A673 (cell line): ENCODE data around the gene DOK3.

Experiments used
- CTCF ChIP-seq: fragments of 300-800, 200-600 bp; sonication (generic); conservative IDR thresholded peaks from 2 replicates; pipeline ENCODE4 v1.5.1; 2017; ENCODE audit warnings: low read depth, mild to moderate bottlenecking, antibody characterized with exemption, low read length, moderate library complexity, mixed read lengths
- EZH2 ChIP-seq: fragments of 200-600 bp; sonication (generic); IDR thresholded peaks from 2 replicates; pipeline ENCODE4 v1.6.1; 2017; ENCODE audit warnings: borderline replicate concordance, low read depth, mild to moderate bottlenecking, mixed read lengths, antibody characterized with exemption, low read length; ENCODE audit not compliant: poor library complexity, severe bottlenecking

- TF ChIP-seq EZH2 (no peak), CTCF (no peak)
Observed at GRCh38 chr5:177453852-177454396, 55.7 kb downstream of the DOK3 start.
